KBM-7 (cell line): ENCODE results near the gene PDILT.
"Not testable (repeated sequence)": the region's sequence is repeated elsewhere in the genome, so short reads cannot be mapped to it uniquely, and the experiment has no call there.

Source experiments
- DNase-seq: peaks from one replicate; pipeline ENCODE4 v3.0.0-alpha.2; 2015
- in situ Hi-C: fragments of 300-500 bp; cut with MboI; formaldehyde crosslinking; loops from 2 replicates; pipeline ENCODE4 v1.14.3; 2020; ENCODE audit warnings: low sequenced_read_pairs, low pct_unique_long_range_greater_than_20kb, mixed read lengths

PDILT gene

GRCh38 chr16:20332411-20332810 is 72.1 kb downstream of the PDILT start:
- DNase-seq = no peak
- in situ Hi-C loops = no loop called here

- DNase-seq = no peak
- in situ Hi-C loops = no loop called here
Observed at GRCh38 chr16:20331635-20332034, 72.9 kb downstream of the PDILT start.

GRCh38 chr16:20329392-20330138 is 75.0 kb downstream of the PDILT start:
- DNase-seq = no peak
- in situ Hi-C loops = no loop called here

GRCh38 chr16:20327444-20328041 is 77.0 kb downstream of the PDILT start, which contains the start of gene GP2:
Gene GP2 (minus strand): TSS chr16:20327513. CDS start chr16:20326431, 1,082 bp downstream.
- in situ Hi-C loops = no loop called here
- DNase-seq = no peak

GRCh38 chr16:20326321-20326720 is 78.2 kb downstream of the PDILT start:
- DNase-seq = no peak
- in situ Hi-C loops = no loop called here

DNA sequence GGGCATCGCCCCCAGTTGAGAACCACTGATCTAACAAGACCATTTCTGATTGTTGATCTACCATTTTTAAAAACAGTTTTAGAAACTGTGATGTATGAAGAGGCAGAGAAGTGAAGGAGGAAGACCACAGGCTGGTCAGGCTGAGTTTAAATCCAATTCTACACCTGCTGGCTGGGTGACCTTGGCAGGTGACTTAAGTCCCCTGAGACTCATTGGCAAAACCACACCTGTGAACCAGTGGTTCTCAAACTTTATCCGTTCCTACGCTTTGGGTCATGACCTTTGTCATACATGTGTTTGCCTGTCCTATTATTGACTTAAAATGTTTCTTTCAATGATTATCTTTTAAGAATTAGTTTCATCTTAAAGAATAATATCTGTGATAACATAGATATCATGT is 79.5 kb downstream of the PDILT start:
- in situ Hi-C loops = no loop called here
- DNase-seq = no peak

DNA sequence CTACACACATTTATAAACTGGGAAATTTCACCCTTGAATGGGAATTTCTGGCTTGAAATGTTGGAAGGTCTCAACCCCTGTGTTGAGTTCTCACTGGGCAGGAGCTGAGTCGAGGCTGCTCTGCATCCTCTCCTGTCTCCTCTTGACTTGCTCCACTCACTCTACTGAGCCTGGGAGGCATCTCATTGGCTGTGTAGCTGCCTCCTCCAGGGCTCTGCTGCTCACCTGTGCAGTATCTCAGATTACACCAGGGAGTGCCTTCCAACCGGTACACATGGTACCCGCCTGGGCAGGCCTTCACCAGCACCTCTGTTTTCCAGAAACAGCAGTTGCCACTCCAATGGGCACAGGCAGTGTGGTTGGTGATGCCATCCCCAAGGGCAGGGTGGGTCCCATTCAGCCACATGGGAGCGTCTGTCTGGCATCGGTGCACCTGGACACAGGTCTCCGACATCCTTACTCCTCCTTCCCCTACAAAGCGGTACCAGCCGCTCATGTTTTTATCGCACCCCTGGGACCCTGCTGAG is 80.9 kb downstream of the PDILT start:
- no peak for DNase-seq
- in situ Hi-C loops = no loop called here

DNA sequence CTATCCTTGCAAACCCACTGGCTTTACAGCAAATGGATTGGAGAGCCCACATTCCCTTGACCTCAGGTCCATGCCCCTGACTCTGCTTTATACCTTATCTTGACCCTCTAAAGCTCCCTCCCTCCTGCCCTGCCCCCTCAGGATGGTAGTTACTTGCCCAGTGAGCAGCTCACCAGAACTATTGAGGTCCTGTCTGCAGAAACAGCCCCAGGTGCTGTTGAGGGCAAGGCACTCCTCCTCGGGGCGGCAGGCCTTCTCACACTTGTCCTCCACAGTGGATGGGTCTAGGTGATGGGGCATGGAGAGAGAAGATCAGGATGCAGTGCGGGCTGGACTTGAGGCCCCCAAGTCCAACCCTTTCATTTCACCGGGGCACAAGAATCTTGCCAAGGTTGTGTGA is 81.8 kb downstream of the PDILT start:
- in situ Hi-C loops = no loop called here
- DNase-seq = no peak

- in situ Hi-C loops = no loop called here
- DNase-seq = no peak
Observed at GRCh38 chr16:20321671-20322070, 82.9 kb downstream of the PDILT start.

DNA sequence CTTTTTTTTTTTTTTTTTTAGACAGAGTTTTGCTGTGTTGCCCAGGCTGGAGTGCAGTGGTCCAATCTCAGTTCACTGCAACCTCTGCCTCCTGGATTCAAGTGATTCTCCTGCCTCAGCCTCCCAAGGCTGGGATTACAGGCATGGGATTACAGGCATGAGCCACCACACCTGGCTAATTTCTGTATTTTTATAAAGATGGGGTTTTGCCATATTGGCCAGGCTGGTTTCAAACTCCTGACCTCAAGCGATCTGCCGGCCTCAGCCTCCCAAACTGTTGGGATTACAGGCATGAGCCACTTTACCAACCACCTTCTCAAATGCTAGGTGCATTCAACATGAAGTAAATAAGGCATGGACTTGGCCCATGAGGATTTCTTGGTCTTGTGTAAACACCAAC is 83.5 kb downstream of the PDILT start:
- DNase-seq, in situ Hi-C loops: not testable (repeated sequence)

GRCh38 chr16:20320592-20320991 is 83.9 kb downstream of the PDILT start:
- no peak for DNase-seq
- in situ Hi-C loops = no loop called here

DNA sequence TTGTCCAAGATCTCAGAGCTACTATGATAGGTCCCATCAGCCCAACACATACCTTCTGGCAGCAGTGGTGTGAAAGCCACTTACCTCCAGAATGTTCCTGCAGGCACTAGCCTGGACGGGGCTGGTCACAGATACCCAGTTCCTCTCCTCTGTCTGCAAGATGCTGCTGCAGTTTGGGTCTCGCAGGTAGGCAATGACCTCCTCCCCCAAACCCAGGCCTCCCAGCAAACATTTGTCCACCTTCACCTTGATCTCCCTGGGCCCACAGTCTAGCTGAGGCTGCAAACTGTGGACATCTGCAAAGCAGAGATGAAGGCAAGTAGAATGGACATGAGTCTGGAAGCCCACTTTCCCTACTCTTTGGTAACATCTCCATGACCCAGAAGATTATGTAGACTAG is 84.4 kb downstream of the PDILT start:
- DNase-seq = no peak
- in situ Hi-C loops = no loop called here

GRCh38 chr16:20319406-20319805 is 85.1 kb downstream of the PDILT start:
- in situ Hi-C loops = no loop called here
- DNase-seq = no peak

GRCh38 chr16:20318437-20318836 is 86.1 kb downstream of the PDILT start:
- in situ Hi-C loops = no loop called here
- no peak for DNase-seq

DNA sequence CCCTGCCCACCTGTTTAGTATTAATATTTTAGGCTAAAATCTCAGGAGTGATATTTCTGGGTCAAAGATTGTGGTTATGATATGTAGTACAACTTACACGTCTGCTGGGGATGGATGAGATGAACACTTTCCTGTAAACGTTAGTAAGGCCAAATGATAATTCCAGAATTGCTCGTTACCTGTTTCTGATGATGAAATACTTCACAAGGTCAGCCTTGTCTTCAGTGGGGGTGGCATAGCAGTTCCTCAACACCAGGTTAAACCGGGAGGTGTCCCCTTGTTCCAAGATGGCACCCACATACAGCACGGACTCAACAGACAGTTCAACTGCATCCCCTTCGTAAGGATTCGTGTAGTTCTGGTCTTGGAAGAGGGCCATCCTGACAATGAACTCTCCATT is 86.5 kb downstream of the PDILT start:
- in situ Hi-C loops = no loop called here
- no peak for DNase-seq

- no peak for DNase-seq
Observed at GRCh38 chr16:20317117-20317516, 87.4 kb downstream of the PDILT start.

DNA sequence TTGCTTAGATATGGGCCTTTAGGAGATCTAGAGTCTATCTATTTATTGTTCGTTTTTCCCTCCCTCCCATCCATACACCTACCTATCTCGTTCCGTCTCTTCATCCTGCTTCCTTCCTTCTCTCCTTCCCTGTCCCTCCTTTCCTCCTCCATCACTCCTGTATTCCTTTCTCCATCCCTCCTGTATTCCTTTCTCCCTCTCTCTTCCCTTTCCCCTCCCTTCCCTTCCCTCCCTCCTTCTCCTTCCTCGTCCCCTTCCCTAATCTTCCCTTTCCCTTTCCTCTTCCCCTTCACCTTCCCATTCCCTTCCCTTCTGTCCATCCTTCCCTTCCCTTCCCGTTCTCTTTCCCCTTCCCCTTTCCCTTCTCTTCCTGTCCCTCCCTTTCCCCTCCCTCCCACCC is 87.8 kb downstream of the PDILT start:
- no peak for DNase-seq
- in situ Hi-C loops = no loop called here

More at GRCh38 chr16:20317117-20317516, 87.4 kb downstream of the PDILT start:
- in situ Hi-C loops = no loop called here

GRCh38 chr16:20315764-20316163 is 88.8 kb downstream of the PDILT start:
- in situ Hi-C loops = no loop called here
- DNase-seq = no peak

GRCh38 chr16:20314575-20314974 is 90.0 kb downstream of the PDILT start:
- DNase-seq = no peak
- in situ Hi-C loops = no loop called here

GRCh38 chr16:20313741-20314140 is 90.8 kb downstream of the PDILT start:
- DNase-seq = no peak
- in situ Hi-C loops = no loop called here
